WTC11 (cell line): ENCODE data around the gene ALS2.

Experiments used
- ATF1 ChIP-seq: sonication (generic); formaldehyde crosslinking; IDR thresholded peaks from 2 replicates; pipeline ENCODE4 v1.8.1; 2023; ENCODE audit warnings: mild to moderate bottlenecking, moderate library complexity, missing genetic modification reagents
- CTCF ChIP-seq: fragments of 200-600 bp; IDR thresholded peaks from 2 replicates; pipeline ENCODE4 v1.8.0; 2022; ENCODE audit warnings: antibody characterized with exemption
- NR1H2 ChIP-seq: sonication (generic); formaldehyde crosslinking; IDR thresholded peaks from 2 replicates; pipeline ENCODE4 v1.9.0; 2021; ENCODE audit warnings: mild to moderate bottlenecking, moderate library complexity, missing genetic modification reagents

- TF ChIP-seq ATF1 (CRISPR knock-in tag) (no peak), NR1H2 (CRISPR knock-in tag) (no peak), CTCF (no peak)
Measured at GRCh38 chr2:201656740-201657139, 124.0 kb downstream of the ALS2 start.
